Vagina (tissue), 1 donor: ENCODE measurements around the gene TMEM222. TPM values are rescaled to one million over a fixed set of nuclear protein-coding genes. Genes with fewer than 3 reads are reported as not detected.

Experiments
- small RNA-seq: library from RNA; depleted of rRNA; stranded (forward); fragments of <200 nt; gene quantifications from one replicate; pipeline ENCODE3, GENCODE V24; 2016
- total RNA-seq: library from RNA; depleted of rRNA; stranded (reverse); fragments of >200 nt; gene quantifications from one replicate; pipeline ENCODE4 v1.2.3, GENCODE V29; 2016

TMEM222 gene
- total RNA-seq, 1 donor from 2014 or later, result 30.7 TPM

Small RNA genes within 50 kb of the gene (small RNA-seq; reads per million reads assigned to genes)
- gene RNU6-48P, result not detected

Other genes starting within 250 kb of the TMEM222 start
- 10.6 TPM for gene SLC9A1, start 167.0 kb upstream of the TMEM222 start, total RNA-seq
- 28.2 TPM for gene WDTC1, start 87.5 kb upstream of the TMEM222 start, total RNA-seq
- gene SYTL1, start 19.9 kb downstream of the TMEM222 start, total RNA-seq, result 56.2 TPM
- 149 TPM for gene MAP3K6, start 44.8 kb downstream of the TMEM222 start, total RNA-seq
- 1.7 TPM for gene FCN3, start 52.7 kb downstream of the TMEM222 start, total RNA-seq
- gene CD164L2, start 61.2 kb downstream of the TMEM222 start, total RNA-seq, result 7.6 TPM
- gene GPR3, start 70.5 kb downstream of the TMEM222 start, total RNA-seq, result 0.74 TPM
- gene WASF2, start 168.0 kb downstream of the TMEM222 start, total RNA-seq, result 58.9 TPM